GM15510 (cell line): ENCODE data around the gene ADAM12.

Experiments used
- POLR2A ChIP-seq: IDR thresholded peaks from 3 replicates; pipeline ENCODE4 v1.6.1; 2011; ENCODE audit warnings: borderline replicate concordance; ENCODE audit not compliant: insufficient read length; ENCODE audit errors: extremely low read depth

ADAM12 gene

DNA sequence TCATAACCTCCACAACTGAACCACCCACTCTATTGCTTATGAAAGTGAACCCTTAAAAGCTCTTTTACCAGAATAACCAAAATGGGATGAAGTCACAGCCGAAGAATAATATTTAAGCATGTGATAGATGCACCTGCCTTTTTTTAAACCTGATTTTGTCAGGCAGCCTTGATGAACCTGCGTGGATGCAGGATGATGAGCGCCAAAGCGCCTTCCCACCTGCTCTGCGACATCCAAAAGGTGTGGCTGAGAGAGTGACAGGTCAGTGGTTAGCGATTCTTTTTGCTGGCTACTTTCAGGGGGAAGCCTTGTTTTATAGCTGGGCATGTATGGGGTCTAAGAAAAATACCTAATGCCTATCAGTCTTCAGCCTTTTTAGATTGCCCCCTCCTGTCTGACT is 334.1 kb downstream of the ADAM12 start:
- no peak for TF ChIP-seq POLR2A

DNA sequence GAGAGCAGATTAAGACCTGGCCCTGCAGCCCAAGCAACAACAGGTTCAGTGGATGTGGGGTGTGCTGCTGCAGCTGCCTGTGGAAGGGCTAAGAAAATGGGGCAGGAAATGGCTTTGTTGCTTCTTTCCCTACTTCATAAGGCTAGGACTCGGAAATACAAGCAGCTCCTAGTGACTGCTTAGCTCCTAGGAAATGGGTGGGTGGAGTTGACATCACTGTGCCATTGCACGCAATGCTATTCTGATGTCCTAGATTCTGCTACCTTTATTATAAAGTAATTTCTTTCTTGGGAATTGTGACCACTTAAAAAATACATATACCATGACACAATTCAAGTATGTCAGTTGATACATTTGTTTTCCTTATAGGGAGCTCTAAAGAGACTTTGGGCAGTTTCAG is 336.1 kb downstream of the ADAM12 start:
- TF ChIP-seq POLR2A = no peak

DNA sequence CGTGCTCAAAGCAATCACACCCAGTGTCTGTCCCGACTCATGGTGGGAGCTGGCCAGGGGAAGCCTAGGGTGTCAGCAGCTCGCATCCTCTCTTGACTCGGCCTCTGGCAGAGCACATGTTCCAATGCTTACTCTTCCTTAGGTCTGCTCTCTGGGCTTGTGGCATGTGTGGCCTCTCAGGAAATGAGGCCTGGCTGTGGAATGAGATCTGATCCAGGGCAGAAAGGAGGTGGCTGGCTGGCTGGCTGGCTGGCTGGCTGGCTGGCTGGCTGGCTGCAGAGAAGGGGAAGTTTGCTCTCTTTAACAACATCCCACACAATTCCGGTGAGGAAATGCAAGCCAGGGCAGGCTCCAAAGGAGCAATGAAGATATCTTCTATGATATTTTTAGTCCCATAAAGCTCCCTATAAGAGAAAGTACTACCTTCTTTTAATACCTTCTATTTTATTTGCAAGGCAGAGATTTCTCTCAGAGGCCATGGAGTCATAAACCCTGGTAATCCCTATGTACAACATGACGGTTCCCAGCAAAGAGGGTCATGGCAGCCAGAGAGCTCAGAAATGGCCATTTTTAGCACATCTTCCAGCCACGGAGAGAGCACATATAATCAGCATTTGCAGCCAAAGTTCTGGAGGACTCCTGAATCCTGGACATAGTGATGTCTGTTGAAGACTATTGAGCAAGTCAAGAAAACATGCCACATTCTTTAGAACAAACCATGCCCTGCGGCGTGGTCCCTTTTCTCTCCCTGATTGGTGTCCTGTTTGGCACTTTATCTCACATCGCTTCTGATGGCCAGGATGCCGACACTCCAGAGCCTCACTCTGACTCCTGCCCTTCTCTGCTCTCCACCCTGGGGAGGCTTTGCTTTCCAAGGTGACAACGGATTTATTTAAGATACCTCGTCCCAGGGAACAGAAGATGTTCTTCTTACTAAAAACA is 338.2 kb downstream of the ADAM12 start:
- no peak for TF ChIP-seq POLR2A

DNA sequence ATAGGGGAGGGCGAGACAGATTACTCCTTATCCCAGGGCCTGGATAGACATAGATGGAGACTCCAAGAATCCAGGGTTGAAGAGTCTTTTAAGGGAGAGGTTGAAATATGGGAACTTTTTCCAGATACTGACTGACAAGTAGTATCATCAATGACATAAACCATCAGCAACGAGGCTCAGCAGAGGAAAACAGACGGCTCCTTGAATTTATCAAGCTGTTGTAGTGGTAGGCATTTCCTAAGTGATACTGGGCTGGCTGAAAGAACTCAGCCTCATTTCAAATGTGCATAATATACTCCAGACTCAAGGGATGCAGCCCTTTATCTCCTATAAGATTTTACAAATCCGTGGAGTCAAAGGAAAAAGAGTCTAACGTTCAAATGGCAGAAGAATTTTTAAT is 341.4 kb downstream of the ADAM12 start:
- TF ChIP-seq POLR2A = no peak

DNA sequence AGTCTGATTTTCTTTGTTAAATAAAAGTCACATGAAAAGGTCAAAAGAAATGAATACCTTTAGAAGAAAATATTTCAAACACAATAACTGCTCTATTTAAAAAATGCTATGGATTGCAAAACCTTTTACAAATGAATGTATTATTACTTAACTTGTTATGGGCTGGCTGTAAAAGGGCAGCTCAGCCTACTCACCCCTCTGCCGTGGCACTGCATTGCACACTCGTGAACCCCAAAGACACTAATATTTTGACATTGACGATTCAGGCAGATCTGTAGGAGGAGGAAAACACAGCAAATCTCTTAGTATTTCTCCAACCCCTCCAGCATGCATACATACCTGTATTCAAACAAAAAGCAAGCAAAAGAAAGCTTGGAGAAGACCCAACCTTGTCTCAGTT is 342.4 kb downstream of the ADAM12 start:
- TF ChIP-seq POLR2A = no peak

DNA sequence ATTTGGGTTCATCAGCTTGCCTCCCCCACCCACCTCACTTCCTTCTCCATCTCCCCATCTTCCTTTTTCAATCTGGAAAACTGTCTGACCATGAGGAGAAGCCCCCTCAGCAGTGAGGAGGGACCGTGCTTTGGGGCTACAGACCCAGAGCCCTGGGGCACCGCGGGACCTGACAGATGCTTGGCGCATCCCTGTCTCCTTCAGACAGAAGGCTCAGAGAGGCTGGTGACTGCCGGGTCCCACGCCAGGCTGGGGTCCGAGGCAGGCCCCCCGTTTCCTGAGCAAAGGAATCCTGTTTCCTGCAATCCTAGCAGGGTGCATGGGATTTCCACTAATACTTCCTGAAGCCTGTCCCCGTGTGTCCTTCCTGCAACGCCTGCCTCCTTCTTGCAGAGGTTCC is 344.9 kb downstream of the ADAM12 start:
- TF ChIP-seq POLR2A = no peak

DNA sequence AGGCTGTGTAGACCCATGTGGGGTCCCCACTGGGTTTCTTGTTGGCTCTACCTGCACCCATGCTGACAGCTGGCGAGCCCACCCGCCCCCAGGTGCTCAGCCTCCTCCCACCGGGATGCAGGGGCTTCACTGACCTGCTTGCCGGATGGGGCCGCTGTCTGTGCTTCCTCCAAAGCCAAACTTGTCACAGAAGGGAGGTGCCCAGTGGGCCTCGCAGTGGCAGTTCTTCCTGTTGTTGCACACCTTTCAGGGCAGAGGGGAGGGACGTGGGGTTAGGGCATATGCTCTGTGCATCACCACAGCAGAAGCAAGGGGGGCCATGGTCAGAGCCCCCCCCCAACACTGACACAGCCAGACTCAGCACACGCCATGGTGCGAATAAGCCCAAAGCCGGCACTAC is 345.4 kb downstream of the ADAM12 start:
- TF ChIP-seq POLR2A = no peak

DNA sequence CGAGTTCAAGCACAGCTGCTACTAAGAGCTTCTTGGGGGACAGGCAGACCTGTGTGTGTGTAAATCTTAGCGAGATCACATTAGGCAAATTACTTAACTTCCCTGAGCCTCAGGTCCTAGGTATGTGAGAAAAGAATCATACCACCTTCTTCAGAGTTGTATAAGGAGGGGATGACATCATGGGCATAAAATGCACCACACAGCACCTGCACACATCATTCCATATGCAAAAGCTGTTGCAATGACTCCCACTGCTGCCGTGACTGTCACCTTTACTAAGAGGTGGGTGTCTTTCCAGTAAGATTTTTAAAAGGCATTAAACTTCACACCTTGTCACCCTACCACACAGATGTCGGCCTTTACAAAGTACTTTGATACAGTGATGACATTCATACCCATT is 345.9 kb downstream of the ADAM12 start:
- TF ChIP-seq POLR2A = no peak

DNA sequence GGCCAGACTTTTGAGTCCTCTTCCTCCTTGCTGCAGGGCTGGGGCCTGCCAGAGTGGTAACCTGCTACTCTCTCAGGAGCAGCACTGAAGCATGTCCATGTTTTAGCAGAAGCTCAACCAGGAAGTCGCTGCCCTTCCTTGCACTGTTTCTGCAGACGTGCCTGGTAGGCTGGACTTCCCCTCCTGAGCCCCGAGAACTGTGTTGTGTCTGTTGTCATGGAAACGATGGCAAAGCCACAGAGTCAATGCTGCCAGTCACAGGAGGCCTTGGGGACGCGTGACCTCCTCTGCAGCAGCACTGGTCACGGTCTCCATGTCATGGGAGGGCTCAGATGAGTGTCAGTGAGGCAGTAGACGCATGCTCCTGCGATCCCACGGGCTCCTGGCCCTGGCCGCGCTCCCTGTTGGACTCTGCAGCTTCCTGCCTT is 346.5 kb downstream of the ADAM12 start:
- no peak for TF ChIP-seq POLR2A

DNA sequence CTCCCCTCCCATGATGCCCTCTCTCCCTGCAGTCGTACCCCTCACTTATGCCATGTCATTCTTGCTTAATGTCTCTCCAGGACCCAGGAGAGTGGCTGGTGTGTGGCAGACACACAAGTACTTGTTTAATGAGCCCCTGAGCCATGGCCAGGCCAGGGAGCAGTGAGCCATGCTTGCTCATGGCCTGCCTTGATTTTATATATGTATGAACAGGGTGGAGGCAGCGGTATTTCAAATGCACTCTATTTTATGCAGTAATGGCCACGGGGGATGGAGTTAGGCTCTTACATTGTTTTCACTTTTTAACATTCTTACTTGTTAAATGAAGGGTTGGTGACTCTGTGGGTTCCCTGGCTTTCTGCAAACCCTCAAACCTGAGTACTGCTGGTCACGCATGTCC is 347.2 kb downstream of the ADAM12 start:
- TF ChIP-seq POLR2A = no peak

DNA sequence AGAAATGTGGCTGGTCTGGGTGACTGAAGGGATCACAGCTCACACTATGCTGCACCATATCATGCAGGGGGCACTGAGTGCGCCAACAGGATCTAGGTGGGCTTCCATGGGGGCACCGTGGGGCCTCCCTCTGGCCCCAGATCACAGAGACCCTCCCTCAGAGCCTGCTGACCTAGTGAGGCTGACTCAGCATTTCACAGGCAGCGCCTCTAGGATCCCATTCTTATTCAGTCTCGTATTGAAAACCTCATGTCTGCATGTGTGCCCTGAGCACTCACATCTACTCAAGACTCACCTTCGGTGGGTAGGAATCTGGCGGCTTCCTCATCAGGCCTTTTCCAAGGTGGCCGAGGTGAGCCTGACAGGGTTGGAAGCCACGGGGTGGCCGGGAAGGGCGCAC is 350.3 kb downstream of the ADAM12 start:
- no peak for TF ChIP-seq POLR2A

DNA sequence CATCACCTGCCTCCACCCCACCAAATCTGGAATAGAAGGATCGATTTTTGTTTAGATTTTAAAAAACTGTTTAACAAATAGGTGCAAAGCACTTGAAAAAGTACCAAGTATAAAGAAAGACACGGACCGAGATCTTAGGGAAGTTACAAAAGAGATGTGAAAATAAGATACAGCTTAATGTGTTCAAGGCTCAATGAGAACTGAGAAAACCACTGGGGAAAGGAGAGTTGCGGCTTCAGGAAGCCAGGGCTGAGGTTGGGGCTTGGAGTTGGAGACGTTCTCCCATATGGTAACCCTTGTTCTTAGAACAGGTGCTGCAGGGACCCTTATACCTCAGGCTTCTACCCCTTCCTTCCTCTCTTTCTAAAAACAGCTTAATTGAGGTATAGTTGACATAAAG is 351.8 kb downstream of the ADAM12 start:
- TF ChIP-seq POLR2A = no peak

DNA sequence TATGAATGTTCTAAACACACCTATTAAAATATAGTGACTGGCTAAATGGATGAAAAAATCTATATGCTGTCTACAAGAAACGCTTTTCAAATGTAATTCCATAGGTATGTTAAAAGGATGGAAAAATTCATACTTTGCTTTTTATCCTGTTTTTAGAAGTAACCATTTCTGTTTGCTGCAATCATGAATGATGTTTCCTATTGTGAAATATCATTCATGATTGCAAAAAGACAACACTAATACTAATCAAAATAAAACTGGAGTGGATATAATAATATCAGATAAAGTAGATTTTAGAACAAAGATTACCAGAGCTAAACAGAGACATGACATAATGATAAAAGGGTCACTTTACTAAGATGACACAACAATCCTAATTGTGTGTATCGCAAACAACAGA is 353.7 kb downstream of the ADAM12 start:
- no peak for TF ChIP-seq POLR2A

DNA sequence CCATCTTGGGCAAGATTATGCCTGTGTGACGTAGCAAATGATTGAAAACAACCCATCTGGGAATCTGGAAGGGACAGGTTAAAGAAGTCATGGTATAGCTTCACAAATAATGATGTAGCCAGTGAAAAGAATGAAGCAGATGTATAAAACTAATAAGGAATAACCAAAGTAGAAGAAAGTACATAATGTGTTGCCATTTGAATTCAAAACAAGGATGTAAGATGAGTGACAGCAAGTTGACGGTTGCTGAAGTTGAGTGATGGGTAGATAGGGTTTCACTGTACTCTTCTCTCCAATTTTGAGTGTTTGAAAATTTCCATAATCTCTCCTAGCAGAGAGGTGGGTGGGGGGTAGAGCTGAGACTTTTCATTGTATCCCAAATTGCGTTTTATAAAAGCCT is 358.3 kb downstream of the ADAM12 start:
- no peak for TF ChIP-seq POLR2A

DNA sequence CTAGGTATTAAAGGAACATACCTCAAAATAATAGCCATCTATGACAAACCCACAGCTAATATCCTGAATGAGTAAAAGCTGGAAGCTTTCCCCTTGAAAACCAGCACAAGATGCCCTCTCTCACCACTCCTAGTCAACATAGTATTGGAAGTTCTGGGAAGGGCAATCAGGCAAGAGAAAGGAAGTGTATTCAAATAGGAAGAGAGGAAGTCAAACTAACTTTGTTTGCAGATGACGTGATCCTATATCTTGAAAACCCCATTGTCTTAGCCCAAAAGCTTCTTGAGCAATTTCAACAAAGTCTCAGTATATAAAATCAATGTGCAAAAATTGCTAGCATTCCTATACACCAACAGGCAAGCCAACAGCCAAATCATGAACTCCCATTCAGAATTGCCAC is 360.6 kb downstream of the ADAM12 start:
- TF ChIP-seq POLR2A = no peak

DNA sequence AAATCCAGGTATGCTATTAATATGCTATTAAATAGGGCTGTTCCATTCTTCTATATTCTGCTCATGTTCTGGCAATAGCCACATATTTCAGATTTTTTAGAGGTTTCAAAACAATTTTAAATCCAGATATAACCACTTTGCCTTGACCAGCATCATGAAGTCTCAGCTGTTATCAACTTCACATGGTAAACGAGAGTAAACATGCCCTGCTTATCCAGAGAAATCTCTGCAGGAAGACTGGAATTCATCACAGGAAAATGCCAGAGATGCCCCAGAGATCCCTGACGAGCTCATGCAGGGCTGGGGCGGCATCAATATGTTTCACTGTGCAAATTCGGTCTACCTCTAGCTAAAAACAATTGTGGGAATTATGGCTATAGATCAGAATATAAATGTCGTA is 365.4 kb downstream of the ADAM12 start:
- TF ChIP-seq POLR2A = no peak
